HCEC 1CT (cell line): Measurements from ENCODE around the gene PIP4K2B.

Source experiments
- DNase-seq: peaks from one replicate; pipeline ENCODE4 v3.0.0-alpha.2; 2017

The PIP4K2B gene

GRCh38 chr17:38743556-38744171 is 55.7 kb downstream of the PIP4K2B start:
- no peak for DNase-seq

- DNase-seq = peak; percentile 32
Observed at GRCh38 chr17:38742411-38743308, 56.7 kb downstream of the PIP4K2B start.

- no peak for DNase-seq
Observed at GRCh38 chr17:38741921-38742410, 57.4 kb downstream of the PIP4K2B start.

DNA sequence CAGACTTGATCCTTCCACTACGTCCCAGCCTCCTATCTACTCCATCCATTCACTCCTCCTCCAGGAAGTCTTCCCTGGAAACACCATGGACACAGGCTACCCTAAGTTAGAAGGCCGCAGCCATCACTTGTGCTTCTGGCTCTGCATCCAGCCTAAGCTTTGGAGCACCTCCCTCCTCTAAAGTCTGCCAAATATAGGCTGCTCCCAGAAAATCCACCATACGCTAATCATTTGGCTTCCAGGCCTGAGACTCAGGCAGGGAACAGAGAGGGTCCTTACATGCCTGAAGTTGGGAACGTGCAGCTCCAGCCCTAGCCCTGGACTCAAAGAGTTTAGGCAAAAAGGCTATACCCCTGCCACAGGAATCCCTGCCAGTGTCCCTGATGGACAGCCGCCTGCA is 57.9 kb downstream of the PIP4K2B start:
- no peak for DNase-seq

DNA sequence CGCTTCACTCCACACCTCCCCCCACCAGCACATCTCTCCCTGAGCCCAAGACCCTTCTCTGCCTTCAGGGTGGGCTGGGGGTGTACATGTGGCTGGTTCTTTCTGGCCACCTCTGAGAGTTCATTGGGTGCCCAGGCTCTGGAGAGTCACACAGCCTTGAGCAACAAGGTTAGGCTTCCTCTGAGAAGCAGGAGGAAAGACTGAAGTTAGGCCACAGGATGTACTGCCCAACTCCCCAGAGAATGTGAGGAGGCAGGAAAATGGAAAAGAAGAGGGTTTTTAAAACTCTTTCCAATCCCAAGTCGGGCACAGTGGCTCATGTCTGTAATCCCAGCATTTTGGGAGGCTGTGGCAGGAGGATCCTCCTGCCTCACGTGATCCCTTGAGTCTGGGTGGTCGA is 58.5 kb downstream of the PIP4K2B start:
- DNase-seq = no peak

DNA sequence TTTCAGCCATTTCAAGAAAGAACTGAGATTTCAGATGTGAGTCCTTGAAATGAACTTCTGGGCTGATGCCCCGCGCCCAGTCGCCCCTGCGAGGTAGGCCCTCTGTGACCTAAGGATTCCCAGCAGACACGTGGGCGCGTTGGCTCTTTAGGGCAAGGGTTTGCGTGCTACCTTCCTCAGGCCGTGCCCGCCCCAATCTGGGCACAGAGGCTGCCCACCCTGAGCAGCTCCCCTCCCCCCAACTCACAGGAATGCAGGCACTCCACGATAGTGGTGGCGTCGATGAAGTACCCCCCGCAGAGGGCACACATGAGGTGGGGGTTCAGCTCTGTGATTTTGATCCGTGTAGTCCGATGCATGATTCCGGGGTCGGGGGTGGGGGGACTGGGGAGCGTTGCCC is 59.3 kb downstream of the PIP4K2B start:
- DNase-seq = no peak

- no peak for DNase-seq
Observed at GRCh38 chr17:38739305-38739704, 60.1 kb downstream of the PIP4K2B start.

DNA sequence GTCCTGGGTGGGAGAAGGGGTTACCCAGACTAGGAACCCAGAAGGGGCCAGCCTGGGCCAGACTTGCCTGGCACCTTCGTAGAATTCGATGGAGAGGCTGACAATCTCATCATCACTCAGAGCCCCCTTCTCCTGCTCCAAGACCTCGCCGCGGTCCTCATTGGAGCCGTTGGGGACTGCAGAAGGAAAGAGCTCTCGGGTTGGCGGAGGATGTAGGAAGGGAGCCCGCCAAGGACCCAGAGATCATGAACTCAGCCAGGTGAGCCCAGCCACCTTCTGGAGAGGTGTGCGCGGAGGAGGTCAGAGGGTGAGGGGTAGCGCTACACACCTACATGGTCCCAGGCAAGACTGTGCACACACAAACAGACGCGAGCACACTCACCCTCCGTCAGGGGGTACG is 60.7 kb downstream of the PIP4K2B start:
- no peak for DNase-seq

GRCh38 chr17:38738007-38738662 is 61.2 kb downstream of the PIP4K2B start:
- DNase-seq = no peak

GRCh38 chr17:38735161-38735997 is 64.0 kb downstream of the PIP4K2B start:
- peak; percentile 14 for DNase-seq

DNA sequence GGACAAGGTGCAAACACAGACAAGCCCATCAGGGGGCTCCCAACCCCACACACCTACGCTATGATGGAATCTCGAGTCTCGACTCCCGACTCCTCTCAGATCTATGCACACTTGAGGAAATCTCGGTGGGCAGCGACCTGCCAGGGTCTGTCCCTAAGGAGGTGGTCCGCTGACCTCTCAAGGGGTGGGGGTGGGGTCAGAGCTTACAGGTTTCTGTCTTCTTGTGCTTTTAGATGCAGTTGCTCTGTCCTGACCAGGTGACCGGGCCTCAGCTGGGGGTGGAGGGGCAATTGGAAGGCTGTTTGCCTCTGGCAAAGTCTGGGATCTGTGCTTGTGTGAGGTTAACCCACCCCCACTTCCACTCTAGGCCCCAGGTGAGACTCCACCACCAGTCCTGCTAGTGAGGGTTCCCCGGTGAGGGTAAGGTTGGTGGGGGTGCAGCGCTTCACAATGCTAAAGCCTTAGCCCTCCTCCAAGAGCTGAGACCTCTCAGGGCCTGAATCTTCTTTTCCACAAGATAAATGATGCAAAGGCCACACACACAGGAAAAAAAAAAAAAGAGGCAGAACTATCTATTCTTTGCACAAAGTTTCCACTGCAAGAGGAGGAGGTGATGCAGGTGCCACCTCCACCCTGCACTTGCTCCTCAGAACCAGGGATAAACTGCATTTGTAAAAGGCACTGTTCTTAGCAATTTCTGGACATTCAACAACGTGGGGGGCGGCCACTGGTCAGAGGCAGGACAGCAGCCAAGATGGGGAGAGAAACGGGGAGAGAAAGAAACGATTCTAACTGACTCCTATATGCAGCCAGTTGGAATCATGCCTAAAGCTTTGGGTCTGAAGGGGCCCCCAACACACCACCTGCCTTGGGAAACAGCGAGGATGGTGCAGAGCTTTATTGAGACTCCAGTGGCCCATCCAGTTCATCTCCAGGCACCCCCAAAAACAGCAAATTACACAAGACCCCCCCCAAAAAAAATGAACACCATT is 65.1 kb downstream of the PIP4K2B start:
- DNase-seq = no peak

DNA sequence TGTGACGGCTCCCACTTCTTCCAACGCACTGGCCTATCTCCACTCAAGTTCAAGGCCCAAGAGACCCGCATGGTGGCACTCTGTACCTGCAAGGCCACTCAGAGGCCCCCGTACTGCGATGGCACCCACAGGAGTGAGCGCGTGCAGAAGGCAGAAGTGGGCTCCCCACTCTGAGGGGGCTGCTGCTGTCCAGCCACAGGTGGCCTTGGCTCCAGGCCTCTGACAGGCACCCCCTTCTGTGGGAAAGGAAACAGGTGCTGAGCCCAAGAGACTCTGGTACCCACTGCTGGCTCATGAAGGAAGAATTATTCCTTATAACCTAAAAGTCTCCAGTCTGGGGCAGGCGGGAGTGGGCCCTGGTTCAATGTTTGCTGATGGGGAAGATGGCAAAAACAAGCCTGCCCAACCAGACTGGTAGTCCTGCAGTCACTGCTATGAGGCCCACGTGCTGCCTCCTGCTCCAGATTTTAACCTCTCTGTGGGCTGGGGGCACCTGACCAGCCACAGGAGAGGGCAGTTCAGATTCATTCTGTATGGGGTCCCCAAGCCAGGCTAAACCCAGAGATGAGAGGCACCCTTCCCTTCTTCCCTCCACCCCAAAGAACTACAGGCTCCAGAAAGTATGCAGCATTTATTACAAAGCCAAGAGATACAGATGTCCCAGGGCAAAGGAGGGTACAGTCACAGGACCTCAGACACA is 65.9 kb downstream of the PIP4K2B start:
- DNase-seq = no peak

GRCh38 chr17:38732376-38733281 is 66.7 kb downstream of the PIP4K2B start:
- no peak for DNase-seq

DNA sequence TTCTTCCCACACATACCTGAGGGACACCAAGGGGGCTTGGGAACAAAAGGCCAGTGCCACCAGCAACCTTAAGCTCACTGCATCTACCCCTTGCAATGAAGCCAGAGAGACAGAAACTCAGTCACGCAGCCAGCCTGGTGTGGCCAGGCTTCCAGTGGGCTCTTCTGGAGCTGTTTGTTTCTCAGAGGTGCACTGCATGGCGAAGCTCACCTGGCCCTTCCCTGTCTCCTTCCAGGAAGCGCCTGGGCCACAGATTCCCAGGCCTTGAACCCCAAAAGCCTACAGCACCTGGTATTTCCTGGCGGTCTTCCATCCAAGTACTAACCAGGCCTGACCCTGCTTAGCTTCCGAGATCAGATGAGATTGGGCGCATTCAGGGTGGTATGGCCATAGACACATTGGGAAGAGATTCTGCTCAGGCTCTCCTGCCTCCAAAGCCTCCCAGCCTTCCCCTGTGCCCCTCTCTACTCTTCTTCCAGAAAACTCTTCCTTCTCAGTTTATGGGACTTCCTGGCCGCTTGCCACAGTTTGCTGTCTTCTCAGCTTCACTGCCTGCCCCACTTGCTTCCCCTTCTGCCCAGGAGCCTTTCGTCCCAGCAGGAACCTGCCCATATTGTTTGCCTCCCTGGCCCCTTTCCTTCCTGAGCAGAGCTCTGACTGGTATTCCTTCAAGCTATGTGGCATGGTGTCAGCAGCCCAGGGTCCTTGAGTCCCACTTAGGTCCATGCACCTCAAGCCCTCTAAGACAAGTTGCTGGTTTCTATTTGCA is 67.6 kb downstream of the PIP4K2B start:
- DNase-seq = no peak

- DNase-seq = peak; percentile 63
Observed at GRCh38 chr17:38730526-38731379, 68.6 kb downstream of the PIP4K2B start.

- DNase-seq = peak; percentile 85
Observed at GRCh38 chr17:38729886-38730525, 69.3 kb downstream of the PIP4K2B start, which contains the start of gene CISD3. TSS of gene CISD3 (plus strand) at chr17:38730341. CDS start at chr17:38730359, 18 bp downstream.

DNA sequence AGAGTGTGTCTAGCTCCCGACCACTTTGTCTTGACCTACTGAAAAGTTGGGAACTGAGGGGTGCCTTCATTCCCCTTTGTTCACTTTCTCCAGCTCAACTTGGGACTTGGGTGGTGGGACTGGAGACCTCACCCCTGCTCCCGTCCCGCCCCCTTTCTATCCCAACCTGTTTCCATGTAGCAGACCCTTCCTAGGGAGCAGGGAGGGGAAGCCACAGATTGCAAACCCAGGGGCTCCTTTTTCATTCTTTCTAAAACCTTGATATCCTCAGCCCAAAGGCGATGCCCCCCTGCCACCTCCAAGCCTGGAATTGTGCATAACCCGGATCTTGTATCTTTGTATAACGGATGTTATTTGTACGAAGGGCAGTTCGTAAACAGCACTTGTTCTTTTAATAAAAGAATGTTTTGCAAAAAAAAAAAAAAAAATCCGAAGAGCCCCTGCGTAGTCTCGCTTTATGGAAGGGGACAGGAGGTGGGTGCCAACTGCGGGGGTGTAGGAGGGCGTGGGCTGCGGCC is 69.9 kb downstream of the PIP4K2B start:
- DNase-seq = no peak
